Testis (tissue), 3 donors: ENCODE results near the gene HSCB. TPM values are rescaled to one million over a fixed set of nuclear protein-coding genes. Genes with fewer than 3 reads are reported as not detected.

ENCODE experiments used
- DNase-seq: peaks from one replicate; pipeline ENCODE4 v3.0.0-alpha.2; 2019
- H3K27ac ChIP-seq, 2 donors: fragments of 200-600 bp; sonication (generic); one replicate each; pipeline ENCODE4 v1.5.1; 2019
- H3K27me3 ChIP-seq: fragments of 200-600 bp; sonication (generic); one replicate; pipeline ENCODE4 v1.5.1; 2019
- H3K36me3 ChIP-seq: fragments of 200-600 bp; sonication (generic); one replicate; pipeline ENCODE4 v1.5.1; 2017; ENCODE audit warnings: low read depth; ENCODE audit errors: missing control alignments
- H3K4me1 ChIP-seq: fragments of 200-600 bp; sonication (generic); one replicate; pipeline ENCODE4 v1.5.1; 2019
- H3K4me3 ChIP-seq, 2 donors: fragments of 200-600 bp; sonication (generic); one replicate each; pipeline ENCODE4 v1.5.1; 2017 to 2019
- H3K9me3 ChIP-seq: fragments of 200-600 bp; sonication (generic); one replicate; pipeline ENCODE4 v1.5.1; 2017
- POLR2A ChIP-seq: fragments of 450-650 bp; IDR thresholded peaks from one replicate; pipeline ENCODE4 v1.6.1; 2017; ENCODE audit warnings: antibody characterized with exemption, mild to moderate bottlenecking, moderate library complexity
- WGBS, 2 donors: methylation state at CpG; one replicate each; pipeline ENCODE4 v1.1.5; 2018; 5-methylcytosine and 5-hydroxymethylcytosine counted together
- intact Hi-C: fragments of 100-400 bp; cut with DNase I; formaldehyde crosslinking; loops from one replicate; pipeline ENCODE4 v1.15.1; 2023; ENCODE audit warnings: low total_unique reads
- polyA plus RNA-seq: library from polyadenylated mRNA; stranded (reverse); fragments of 350-450 nt; fragmentation: Illumina TruSeq; extraction: RNeasy Lipid Tissue Mini Kit (QIAGEN cat#74804); gene quantifications from one replicate; pipeline ENCODE4 v1.2.3, GENCODE V29; 2014; ENCODE audit warnings: low read depth, low replicate concordance; ENCODE audit not compliant: insufficient read depth
- total RNA-seq, 2 donors: library from RNA; depleted of rRNA; stranded (reverse); fragments of >200 nt; gene quantifications; one replicate each; pipeline ENCODE4 v1.2.3, GENCODE V29; 2016
- TF ChIP-seq, protein P1 (sequence below), 3 experiments: fragments of 450-650 bp in 2 of 3; fragments of 200-600 bp in 1 of 3; sonication (generic) in 1 of 3; IDR thresholded peaks; one replicate each; pipeline ENCODE4 v1.5.1; 2016 to 2019; ENCODE audit warnings: antibody characterized with exemption in 3 of 3, mild to moderate bottlenecking in 2 of 3, moderate library complexity in 1 of 3

Gene HSCB
- total and polyA plus RNA-seq, 3 donors from 2014 or later = 10.2 to 19.5 (median 16.4) TPM

DNA sequence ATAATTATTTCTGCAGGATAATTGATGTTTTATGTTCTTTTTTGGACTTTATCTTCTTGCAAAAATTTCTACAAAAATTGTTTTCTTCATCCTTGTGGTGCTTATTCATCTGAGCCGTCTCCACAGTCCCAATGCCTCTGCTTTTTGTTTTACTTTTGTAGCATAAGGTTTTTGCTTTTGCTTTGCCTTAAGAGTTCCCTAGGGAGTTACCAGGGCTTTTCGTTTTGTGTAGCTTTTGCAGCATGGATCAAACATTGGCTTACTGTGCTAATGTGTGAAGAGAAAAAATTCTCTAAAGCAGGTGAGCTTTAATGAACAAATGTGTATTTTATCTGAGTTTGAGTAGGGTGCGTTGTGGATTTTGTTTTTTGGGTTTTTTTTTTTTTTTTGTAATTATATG is 46.8 kb downstream of the HSCB start:
- no peaks in the 10 kb centered on the region for H3K9me3 ChIP-seq

DNA sequence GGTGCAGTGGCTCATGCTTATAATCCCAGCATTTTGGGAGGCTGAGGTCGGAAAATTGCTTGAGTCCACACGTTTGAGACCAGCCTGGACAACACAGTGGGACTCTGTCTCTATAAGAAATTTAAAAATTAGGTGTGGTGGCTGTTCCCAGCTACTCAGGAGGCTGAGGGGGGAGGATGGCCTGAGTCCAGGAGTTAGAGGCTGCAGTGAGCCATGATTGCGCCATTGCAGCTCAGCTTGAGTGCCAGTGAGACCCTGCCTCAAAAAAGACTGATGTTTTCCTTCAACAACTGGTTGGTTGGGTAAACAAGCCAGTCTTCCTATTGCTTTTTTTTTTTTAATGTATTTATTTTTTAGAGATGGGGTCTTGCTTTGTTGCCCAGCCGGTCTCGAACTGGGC is 49.3 kb downstream of the HSCB start:
- no peak for TF ChIP-seq POLR2A
- 94 to 96% methylated on average over 5 of the region's 5 CpGs for WGBS, 2 donors
- H3K27me3 ChIP-seq = no peaks in the 10 kb centered on the region
- no peaks in the 10 kb centered on the region for H3K4me1 ChIP-seq
- H3K36me3 ChIP-seq = no peaks in the 10 kb centered on the region
- no peaks in the 10 kb centered on the region for H3K9me3 ChIP-seq
- DNase-seq = no peak
- intact Hi-C loops = no loop called here
- H3K4me3 ChIP-seq = no peak overlapping the region
- H3K27ac ChIP-seq = no peak overlapping the region

More for the DNA sequence above, 46.8 kb downstream of the HSCB start:
- Histone ChIP-seq H3K4me3 (no peak overlapping the region), H3K4me1 (no peaks in the 10 kb centered on the region), H3K27me3 (no peaks in the 10 kb centered on the region), H3K27ac (no peak overlapping the region), H3K36me3 (no peaks in the 10 kb centered on the region)
- WGBS, 2 donors = 56 to 68% methylated on average over 3 of the region's 3 CpGs
- DNase-seq = no peak
- intact Hi-C loops = no loop called here
- TF ChIP-seq, protein P1, sequence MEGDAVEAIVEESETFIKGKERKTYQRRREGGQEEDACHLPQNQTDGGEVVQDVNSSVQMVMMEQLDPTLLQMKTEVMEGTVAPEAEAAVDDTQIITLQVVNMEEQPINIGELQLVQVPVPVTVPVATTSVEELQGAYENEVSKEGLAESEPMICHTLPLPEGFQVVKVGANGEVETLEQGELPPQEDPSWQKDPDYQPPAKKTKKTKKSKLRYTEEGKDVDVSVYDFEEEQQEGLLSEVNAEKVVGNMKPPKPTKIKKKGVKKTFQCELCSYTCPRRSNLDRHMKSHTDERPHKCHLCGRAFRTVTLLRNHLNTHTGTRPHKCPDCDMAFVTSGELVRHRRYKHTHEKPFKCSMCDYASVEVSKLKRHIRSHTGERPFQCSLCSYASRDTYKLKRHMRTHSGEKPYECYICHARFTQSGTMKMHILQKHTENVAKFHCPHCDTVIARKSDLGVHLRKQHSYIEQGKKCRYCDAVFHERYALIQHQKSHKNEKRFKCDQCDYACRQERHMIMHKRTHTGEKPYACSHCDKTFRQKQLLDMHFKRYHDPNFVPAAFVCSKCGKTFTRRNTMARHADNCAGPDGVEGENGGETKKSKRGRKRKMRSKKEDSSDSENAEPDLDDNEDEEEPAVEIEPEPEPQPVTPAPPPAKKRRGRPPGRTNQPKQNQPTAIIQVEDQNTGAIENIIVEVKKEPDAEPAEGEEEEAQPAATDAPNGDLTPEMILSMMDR (IDR thresholded peaks at IDR 0.05) = no peak
- no peak for TF ChIP-seq POLR2A

DNA sequence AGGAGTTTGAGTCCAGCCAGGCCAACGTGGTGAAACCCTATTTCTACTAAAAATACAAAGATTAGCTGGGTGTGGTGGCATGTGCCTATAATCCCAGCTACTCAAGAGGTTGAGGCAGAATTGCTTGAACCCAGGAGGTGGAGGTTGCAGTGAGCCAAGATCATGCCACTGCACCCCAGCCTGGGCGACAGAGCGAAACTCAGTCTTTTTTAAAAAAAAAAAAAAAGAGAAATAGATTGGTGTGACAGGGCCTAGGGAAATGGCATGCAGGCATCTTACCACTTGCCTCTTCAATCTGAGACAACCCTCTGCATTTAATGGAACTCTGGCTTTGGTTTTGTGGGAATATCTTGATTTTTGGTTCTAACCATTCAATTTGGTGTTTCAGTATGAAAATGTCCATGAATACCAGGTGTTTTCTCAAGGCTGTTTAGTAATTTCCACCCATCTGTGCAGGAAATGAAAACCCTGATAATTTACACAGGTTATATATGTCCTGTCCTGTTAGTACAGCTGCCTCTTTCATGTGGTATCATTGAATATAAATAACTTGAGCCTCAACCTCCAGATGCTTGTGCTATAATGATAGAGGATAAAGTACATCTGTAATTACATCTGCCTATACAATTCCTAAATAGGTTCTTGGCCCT is 50.1 kb downstream of the HSCB start:
- Histone ChIP-seq H3K4me1 (no peaks in the 10 kb centered on the region), H3K9me3 (no peaks in the 10 kb centered on the region), H3K4me3 (no peak overlapping the region), H3K36me3 (no peaks in the 10 kb centered on the region), H3K27ac (no peak overlapping the region), H3K27me3 (no peaks in the 10 kb centered on the region)
- TF ChIP-seq, protein P1 (IDR thresholded peaks at IDR 0.05) = no peak
- TF ChIP-seq POLR2A = no peak
- DNase-seq = no peak
- intact Hi-C loops = no loop called here
- 71 to 75% methylated on average over 3 of the region's 3 CpGs for WGBS, 2 donors

DNA sequence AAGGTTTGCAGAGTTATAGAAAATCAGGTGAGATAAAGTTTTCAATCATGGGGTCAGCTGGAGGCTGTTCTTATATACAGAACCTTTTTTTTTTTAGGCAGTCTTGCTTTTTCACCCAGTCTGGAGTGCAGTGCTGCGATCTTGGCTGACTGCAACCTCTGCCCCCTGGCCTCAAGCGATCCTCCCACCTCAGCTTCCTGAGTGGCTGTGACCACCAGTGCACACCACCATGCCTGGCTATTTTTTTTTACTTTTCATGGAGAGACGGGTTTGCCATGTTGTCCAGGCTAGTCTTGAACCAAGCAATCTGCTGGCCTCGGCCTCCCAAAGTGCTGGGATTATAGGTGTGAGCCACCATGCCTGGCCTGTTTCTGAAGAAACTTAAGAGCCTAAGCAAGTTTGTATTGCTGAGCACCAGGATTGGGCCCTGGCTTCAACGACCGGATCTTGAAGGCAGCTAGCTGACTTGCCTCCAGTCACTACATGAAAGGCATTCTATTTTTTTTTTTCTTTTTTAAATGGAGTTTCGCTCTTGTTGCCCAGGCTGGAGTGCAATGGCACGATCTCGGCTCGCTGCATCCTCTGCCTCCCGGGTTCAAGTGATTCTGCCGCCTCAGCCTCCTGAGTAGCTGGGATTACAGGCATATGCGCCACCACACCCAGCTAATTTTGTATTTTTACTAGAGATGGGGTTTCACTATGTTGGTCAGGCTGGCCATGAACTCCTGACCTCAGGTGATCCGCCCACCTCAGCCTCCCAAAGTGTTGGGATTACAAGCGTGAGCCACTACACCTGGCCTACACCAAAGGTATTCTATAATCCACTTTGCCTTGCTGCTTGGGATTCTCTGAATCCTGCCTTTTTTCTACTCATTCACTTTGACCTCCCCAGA is 50.9 kb downstream of the HSCB start:
- no peak overlapping the region for H3K4me3 ChIP-seq
- intact Hi-C loops = no loop called here
- no peaks in the 10 kb centered on the region for H3K36me3 ChIP-seq
- H3K27me3 ChIP-seq = no peaks in the 10 kb centered on the region
- WGBS, 2 donors = 90 to 91% methylated on average over 15 of the region's 15 CpGs
- no peaks in the 10 kb centered on the region for H3K4me1 ChIP-seq
- no peak for TF ChIP-seq POLR2A
- TF ChIP-seq, protein P1 (IDR thresholded peaks at IDR 0.05) = no peak
- no peak overlapping the region for H3K27ac ChIP-seq
- H3K9me3 ChIP-seq = no peaks in the 10 kb centered on the region
- DNase-seq = no peak

DNA sequence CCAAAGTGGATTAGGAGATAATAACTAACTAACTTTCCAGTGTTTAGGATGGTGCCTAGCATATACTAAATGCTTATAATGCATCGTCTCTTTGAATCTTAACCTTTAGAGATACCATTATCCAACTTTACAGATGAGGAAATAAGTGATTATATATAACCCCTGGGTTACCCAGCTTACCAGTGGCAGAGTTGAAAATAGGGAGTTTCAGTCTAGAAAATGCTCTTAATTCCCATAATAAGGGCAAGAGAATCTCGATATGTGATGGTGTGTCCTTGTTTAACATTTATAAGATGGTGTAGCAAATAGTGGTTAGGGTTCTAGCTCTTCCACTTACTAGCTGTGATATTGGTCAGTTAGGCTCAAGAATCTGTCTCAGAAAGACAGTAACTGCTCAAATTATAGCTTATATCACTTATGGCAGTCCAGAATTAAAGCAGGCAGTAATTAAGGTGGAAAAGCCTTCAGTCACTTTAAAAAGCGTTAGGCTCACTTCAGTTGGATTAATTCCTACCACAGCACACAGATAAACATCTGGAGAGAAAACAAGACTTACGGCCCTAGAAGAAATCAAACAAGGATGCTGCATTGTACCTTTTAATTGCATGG is 52.2 kb downstream of the HSCB start:
- intact Hi-C loops = no loop called here
- 76 to 79% methylated on average over 4 of the region's 4 CpGs for WGBS, 2 donors
- no peak overlapping the region for H3K4me3 ChIP-seq
- H3K4me1 ChIP-seq = peaks cover 4% of the 10 kb centered on the region
- no peak for DNase-seq
- H3K27ac ChIP-seq = no peak overlapping the region
- TF ChIP-seq POLR2A = no peak
- TF ChIP-seq, protein P1 (IDR thresholded peaks at IDR 0.05) = no peak
- H3K27me3 ChIP-seq = no peaks in the 10 kb centered on the region
- no peaks in the 10 kb centered on the region for H3K36me3 ChIP-seq
- no peaks in the 10 kb centered on the region for H3K9me3 ChIP-seq
